Testis (tissue), 2 donors: ENCODE data around the gene RPS2.

ENCODE experiments used
- POLR2A ChIP-seq: fragments of 450-650 bp; IDR thresholded peaks from one replicate; pipeline ENCODE4 v1.6.1; 2017; ENCODE audit warnings: antibody characterized with exemption, mild to moderate bottlenecking, moderate library complexity
- TF ChIP-seq, protein P1 (sequence below), 3 experiments: fragments of 450-650 bp in 2 of 3; fragments of 200-600 bp in 1 of 3; sonication (generic) in 1 of 3; IDR thresholded peaks; one replicate each; pipeline ENCODE4 v1.5.1; 2016 to 2019; ENCODE audit warnings: antibody characterized with exemption in 3 of 3, mild to moderate bottlenecking in 2 of 3, moderate library complexity in 1 of 3

DNA sequence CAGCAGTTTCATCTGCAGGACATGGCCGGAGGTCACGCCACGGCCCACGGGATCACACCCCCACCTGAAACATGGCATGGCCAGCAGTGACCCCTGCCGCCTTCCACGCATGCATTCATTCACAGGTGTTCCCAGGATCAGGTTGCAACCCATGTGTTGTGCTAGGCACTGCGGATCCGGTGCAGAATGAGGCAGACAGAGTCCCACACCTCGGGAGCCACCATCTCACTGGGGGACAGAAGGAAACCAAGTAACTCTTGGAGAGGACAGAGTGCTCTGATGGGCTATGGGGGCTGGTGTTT lies 17.3 kb downstream of the RPS2 start:
- TF ChIP-seq POLR2A = no peak
- TF ChIP-seq, protein P1, sequence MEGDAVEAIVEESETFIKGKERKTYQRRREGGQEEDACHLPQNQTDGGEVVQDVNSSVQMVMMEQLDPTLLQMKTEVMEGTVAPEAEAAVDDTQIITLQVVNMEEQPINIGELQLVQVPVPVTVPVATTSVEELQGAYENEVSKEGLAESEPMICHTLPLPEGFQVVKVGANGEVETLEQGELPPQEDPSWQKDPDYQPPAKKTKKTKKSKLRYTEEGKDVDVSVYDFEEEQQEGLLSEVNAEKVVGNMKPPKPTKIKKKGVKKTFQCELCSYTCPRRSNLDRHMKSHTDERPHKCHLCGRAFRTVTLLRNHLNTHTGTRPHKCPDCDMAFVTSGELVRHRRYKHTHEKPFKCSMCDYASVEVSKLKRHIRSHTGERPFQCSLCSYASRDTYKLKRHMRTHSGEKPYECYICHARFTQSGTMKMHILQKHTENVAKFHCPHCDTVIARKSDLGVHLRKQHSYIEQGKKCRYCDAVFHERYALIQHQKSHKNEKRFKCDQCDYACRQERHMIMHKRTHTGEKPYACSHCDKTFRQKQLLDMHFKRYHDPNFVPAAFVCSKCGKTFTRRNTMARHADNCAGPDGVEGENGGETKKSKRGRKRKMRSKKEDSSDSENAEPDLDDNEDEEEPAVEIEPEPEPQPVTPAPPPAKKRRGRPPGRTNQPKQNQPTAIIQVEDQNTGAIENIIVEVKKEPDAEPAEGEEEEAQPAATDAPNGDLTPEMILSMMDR (IDR thresholded peaks at IDR 0.05) = no peak
